Mesodermal cell (in vitro differentiated cells): ENCODE results near the gene SKIC3. TPM values are rescaled to one million over a fixed set of nuclear protein-coding genes. Genes with fewer than 3 reads are reported as not detected.

Experiments used
- H3K27ac ChIP-seq: 2 replicates; pipeline ENCODE4 v1.7.0; 2013; ENCODE audit warnings: mild to moderate bottlenecking, low read depth, low read length, moderate library complexity; ENCODE audit not compliant: severe bottlenecking
- H3K36me3 ChIP-seq: 2 replicates; pipeline ENCODE4 v1.7.1; 2013; ENCODE audit warnings: mild to moderate bottlenecking, low read length, moderate library complexity; ENCODE audit not compliant: control insufficient read depth, insufficient read depth
- H3K4me1 ChIP-seq: one replicate; pipeline ENCODE4 v1.7.1; 2013; ENCODE audit warnings: mild to moderate bottlenecking, low read length; ENCODE audit not compliant: insufficient read depth, control insufficient read depth, poor library complexity, severe bottlenecking
- H3K4me3 ChIP-seq: 2 replicates; pipeline ENCODE4 v1.7.0; 2013; ENCODE audit warnings: low read length, control low read depth, mild to moderate bottlenecking; ENCODE audit not compliant: insufficient read depth, poor library complexity, severe bottlenecking; ENCODE audit errors: extremely low read depth
- H3K9me3 ChIP-seq: 2 replicates; pipeline ENCODE4 v1.7.1; 2013; ENCODE audit warnings: mild to moderate bottlenecking, low read length, moderate library complexity; ENCODE audit not compliant: control insufficient read depth
- WGBS, 2 experiments: methylation state at CpG; one replicate each; pipeline ENCODE4 v1.1.5; 2013; ENCODE audit warnings: missing lambda C conversion rate in 2 of 2; ENCODE audit not compliant: insufficient coverage in 2 of 2; 5-methylcytosine and 5-hydroxymethylcytosine counted together
- polyA plus RNA-seq, 2 experiments: library from polyadenylated mRNA; stranded (reverse); fragments of 50-300 nt; gene quantifications; one replicate each; pipeline ENCODE4 v1.2.3, GENCODE V29; 2013

SKIC3 gene
- 62.6 TPM for polyA plus RNA-seq (2013, experiment 1 of 2)
- polyA plus RNA-seq (2013, experiment 2 of 2) = 72.1 TPM

DNA sequence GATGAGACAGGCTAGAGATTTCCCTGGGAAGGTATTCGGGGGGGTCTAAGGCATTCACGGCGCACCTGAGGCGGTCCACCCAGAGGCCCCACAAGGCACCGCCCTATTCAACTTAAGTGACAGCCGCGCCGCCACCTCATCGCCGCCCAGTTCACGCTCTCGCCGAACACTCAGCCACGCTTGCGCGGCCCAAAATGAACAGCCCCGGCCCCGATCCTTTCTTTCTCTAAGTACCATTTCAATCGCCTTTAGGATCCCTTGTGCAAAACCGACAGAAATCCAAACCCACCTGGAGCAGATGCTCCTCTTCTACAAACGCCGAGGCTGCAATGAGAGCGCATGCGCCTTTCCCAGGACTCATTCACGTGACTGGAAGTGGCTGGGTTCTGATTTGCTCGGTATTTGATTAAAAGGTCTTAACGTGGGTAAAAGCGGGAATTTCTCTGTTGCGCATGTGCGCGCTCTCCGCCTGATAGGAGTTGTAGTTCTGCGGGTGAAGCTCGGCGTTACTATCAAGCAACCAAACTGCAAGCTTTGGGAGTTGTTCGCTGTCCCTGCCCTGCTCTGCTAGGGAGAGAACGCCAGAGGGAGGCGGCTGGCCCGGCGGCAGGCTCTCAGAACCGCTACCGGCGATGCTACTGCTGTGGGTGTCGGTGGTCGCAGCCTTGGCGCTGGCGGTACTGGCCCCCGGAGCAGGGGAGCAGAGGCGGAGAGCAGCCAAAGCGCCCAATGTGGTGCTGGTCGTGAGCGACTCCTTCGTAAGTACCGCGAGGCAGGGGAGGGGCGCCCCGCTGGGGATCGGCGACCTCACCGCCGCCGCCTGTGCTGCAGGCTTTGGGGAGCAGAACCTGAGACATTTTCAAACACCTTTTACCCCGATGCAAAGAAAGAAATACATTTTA, at the start of gene SKIC3, which contains the start of gene ARSK:
Gene SKIC3 (minus strand): TSS at position 331 of the 902 bp plus-strand sequence. CDS start 7,827 bp downstream, outside the sequence.
Gene ARSK (plus strand): TSS at position 455 of the 902 bp plus-strand sequence. CDS start 178 bp downstream, at position 633.
- H3K27ac ChIP-seq = peak within 1 kb of the TSS; percentile 79
- no peaks in the 10 kb centered on the region for H3K4me1 ChIP-seq
- H3K36me3 ChIP-seq = peaks cover 12% of the 10 kb centered on the region
- 0% methylated on average over 31 to 55 of the region's 63 CpGs for WGBS, 2 experiments
- H3K9me3 ChIP-seq = no peaks in the 10 kb centered on the region
- peak within 1 kb of the TSS; percentile 78 for H3K4me3 ChIP-seq

DNA sequence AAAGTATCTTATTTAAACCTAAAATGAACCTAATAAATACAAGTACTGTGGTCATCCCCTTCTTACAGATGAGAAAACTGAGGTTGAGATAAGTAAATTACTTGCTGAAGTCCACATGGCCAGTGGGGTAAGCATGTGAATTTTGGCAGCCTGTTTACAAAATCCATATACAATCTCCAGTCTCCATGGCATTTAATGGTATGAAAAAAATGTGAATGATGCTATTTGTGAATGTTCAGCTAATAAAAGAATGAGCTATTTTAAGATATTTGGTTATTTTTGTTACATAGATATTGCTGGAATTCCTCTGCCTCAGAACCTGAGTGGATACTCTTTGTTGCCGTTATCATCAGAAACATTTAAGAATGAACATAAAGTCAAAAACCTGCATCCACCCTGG, 45.8 kb upstream of the SKIC3 start:
- WGBS, 2 experiments = no CpG with 5 or more reads among the region's 1 CpG
- Histone ChIP-seq H3K9me3 (no peaks in the 10 kb centered on the region), H3K4me1 (no peaks in the 10 kb centered on the region), H3K27ac (no peak overlapping the region), H3K4me3 (no peak overlapping the region), H3K36me3 (no peaks in the 10 kb centered on the region)

DNA sequence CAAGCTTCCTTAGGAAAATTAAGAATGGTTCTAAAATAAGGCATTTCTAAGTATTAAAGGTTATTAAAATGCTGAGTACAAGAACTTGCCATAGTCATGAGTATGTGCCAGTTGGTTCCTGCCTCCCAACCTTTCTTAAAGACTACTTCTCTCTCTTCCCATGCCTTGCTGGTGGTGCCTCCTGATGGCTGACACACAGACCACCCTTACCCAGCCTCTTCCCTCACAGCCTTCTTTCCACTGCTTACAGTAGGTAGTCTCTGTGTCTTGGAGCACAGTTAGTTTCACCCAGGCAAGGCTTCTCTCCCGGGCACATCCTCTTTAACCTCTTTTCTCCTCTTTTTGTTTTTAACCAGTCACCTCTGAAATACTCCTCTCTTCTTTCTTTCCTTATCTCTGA, 44.5 kb upstream of the SKIC3 start:
- no peaks in the 10 kb centered on the region for H3K36me3 ChIP-seq
- no peak overlapping the region for H3K4me3 ChIP-seq
- no peak overlapping the region for H3K27ac ChIP-seq
- no peaks in the 10 kb centered on the region for H3K9me3 ChIP-seq
- 100% methylated on average over 1 of the region's 1 CpG; no CpG with 5 or more reads in 1 of the 2 experiments for WGBS, 2 experiments
- no peaks in the 10 kb centered on the region for H3K4me1 ChIP-seq

DNA sequence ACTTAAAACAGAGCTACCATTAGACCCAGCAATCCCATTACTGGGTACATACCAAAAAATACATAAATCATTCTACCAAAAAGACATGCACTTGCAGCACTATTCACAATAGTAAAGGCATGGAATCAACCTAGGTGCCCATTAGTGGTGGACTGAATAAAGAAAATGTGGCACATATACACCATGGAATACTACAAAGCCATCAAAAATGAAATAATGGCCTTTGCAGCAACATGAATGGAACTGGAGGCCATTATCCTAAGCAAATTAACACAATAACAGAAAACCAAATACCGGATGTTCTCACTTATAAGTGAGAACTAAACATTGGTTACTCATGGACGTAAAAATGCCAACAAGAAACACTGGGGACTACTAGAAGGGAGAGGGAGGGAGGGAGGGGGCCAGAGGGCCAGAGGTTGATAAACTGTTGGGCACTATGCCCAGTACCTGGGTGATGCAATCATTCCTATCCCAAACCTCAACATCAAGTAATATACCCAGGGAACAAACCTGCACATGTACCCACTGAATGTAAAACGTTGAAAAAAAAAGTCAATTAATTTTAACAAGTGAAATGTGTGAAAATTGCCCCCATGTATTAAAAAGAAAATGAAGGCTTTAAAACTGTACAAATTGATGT, 40.6 kb upstream of the SKIC3 start:
- Histone ChIP-seq H3K36me3 (no peaks in the 10 kb centered on the region), H3K27ac (no peak overlapping the region), H3K4me3 (no peak overlapping the region), H3K9me3 (no peaks in the 10 kb centered on the region), H3K4me1 (peaks cover 14% of the 10 kb centered on the region)
- 100% methylated on average over 1 of the region's 3 CpGs; no CpG with 5 or more reads in 1 of the 2 experiments for WGBS, 2 experiments

DNA sequence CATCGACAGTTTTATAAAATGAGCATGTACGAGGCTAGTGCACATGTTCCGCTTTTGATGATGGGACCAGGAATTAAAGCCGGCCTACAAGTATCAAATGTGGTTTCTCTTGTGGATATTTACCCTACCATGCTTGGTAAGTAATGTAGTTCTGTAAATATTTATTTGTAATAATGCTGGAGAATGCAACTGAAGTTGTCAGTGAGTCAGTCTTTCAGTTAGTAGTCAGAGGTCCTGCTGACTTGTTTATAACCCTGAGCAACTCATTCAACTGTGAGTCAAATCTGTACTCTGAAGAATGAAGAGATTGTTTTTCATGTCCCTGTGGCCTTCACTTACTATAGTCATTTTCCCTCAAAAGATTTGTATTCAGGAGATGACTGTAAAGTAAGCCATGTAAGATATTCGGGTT, 36.7 kb upstream of the SKIC3 start:
- H3K4me1 ChIP-seq = peaks cover 15% of the 10 kb centered on the region
- H3K27ac ChIP-seq = peak overlapping the region; percentile 68
- WGBS, 2 experiments = 90 to 97% methylated on average over 3 to 4 of the region's 5 CpGs
- no peaks in the 10 kb centered on the region for H3K36me3 ChIP-seq
- H3K9me3 ChIP-seq = no peaks in the 10 kb centered on the region
- no peak overlapping the region for H3K4me3 ChIP-seq

DNA sequence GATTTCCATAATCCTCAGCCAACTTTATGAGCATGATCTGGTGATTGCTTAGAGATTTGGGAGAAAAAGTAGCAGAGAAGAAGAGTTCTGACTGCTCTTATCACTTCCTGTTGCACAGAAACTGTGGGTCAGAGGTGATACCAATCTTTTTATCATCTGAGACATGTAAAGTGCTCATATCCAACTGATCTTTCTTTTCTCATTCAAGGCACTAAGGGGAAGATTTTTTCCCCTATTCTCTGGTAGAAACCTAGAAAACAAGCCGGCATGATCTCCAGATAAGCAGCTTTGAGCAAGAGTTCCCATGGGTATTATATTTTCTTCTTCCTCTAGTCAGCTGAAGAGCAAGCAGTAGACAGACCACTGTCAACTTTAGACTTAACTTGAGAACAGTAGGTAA, 36.1 kb upstream of the SKIC3 start:
- no peaks in the 10 kb centered on the region for H3K36me3 ChIP-seq
- H3K4me3 ChIP-seq = no peak overlapping the region
- peaks cover 15% of the 10 kb centered on the region for H3K4me1 ChIP-seq
- WGBS, 2 experiments = 100% methylated on average over 1 of the region's 1 CpG; no CpG with 5 or more reads in 1 of the 2 experiments
- peak overlapping the region; percentile 68 for H3K27ac ChIP-seq
- no peaks in the 10 kb centered on the region for H3K9me3 ChIP-seq

DNA sequence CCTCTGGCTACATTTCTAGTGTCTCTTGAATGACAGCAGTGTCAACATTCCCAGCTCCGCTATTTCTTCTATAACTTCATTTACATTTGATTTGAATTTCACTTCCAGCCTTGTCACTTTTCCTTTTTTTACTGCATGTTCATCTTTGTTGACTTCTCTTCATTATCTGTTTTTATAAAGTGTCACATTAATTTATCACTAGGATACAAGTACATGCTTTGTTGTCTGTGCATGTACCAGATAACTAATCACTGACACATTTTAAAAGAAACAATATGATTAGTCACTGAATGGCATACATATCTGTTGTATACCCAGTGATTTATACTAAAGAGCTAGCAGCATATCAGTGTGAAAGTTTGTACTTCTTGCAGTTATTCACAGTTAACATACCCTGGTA, 29.2 kb upstream of the SKIC3 start:
- Histone ChIP-seq H3K4me3 (no peak overlapping the region), H3K9me3 (no peaks in the 10 kb centered on the region), H3K36me3 (no peaks in the 10 kb centered on the region), H3K27ac (no peak overlapping the region), H3K4me1 (no peaks in the 10 kb centered on the region)
- WGBS, 2 experiments = 92 to 100% methylated on average over 1 of the region's 1 CpG

DNA sequence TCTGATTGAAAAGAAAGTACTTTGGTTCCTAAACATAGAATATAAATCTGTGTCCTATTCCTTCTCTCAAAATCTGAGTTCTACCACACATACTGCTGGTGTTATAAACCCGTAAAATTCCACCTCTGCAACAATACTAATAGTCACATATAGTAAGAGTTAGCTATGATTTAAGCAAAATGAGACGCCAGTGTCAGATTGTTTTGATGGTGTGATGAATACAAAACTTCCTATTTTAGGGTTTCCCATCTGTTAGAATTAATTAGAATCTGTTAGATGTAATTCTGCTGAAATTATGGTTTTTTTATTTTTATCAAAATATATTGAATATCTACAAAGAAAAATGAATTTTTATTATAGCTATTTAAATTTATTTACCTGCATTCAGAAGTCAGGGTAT, 26.8 kb upstream of the SKIC3 start:
- Histone ChIP-seq H3K36me3 (no peaks in the 10 kb centered on the region), H3K27ac (no peak overlapping the region), H3K4me1 (no peaks in the 10 kb centered on the region), H3K9me3 (no peaks in the 10 kb centered on the region), H3K4me3 (no peak overlapping the region)
- WGBS, 2 experiments = no CpG with 5 or more reads among the region's 2 CpGs

DNA sequence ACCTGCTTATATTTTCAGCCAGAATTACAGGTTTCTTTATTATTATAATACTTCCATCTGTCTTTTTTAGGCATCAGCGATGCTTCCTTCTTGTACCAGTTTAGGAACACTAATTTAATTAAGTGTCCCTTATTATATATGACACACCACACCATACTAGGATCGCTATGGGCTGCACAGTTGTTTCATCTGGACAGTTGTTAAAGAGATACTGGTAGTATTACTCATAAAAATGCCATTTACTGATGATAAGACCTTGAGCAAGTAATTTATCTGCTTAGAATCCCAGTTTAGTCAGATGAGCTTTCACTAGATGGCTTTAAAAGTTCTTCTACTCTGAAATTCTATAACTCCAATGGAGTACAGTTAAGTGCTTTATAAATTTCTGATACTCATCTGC, 17.2 kb upstream of the SKIC3 start:
- Histone ChIP-seq H3K36me3 (peaks cover 17% of the 10 kb centered on the region), H3K4me1 (no peaks in the 10 kb centered on the region), H3K4me3 (no peak overlapping the region), H3K9me3 (no peaks in the 10 kb centered on the region), H3K27ac (no peak overlapping the region)
- no CpG with 5 or more reads among the region's 2 CpGs for WGBS, 2 experiments

DNA sequence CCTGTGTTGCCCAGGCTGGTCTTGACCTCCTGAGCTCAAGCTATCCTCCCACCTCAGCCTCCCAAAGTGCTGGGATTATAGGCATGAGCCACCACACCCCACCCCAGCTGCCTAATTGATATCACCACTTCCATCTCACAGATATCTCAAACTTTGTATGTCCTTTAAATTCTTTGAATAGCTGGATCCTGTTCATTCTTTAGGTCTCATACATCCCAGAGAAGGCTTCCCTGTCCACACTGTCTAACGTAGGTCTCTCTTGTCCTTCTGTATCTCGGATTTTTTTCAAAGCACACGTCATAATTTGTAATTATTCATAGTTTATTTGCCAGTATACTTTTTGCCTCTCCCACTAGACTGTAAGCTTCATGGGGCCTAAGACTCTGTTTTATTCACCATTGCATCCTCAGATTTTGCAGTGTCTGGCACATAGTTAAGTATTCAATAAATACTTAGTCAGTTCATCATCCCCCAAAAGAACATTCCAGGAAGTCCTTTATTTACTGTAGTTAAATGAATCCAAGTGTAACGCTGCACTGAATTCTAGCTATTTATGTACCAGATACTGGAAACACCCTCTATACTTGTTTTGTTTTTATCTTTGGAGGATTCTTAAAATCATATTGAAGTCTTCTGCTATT, 10.6 kb upstream of the SKIC3 start:
- no peak overlapping the region for H3K27ac ChIP-seq
- WGBS, 2 experiments = no CpG with 5 or more reads among the region's 4 CpGs
- H3K36me3 ChIP-seq = peaks cover 17% of the 10 kb centered on the region
- H3K9me3 ChIP-seq = no peaks in the 10 kb centered on the region
- no peaks in the 10 kb centered on the region for H3K4me1 ChIP-seq
- no peak overlapping the region for H3K4me3 ChIP-seq
